Astrocyte of the spinal cord (primary cell): Measurements from ENCODE around the gene NTHL1.

Experiments used
- DNase-seq: peaks from one replicate; pipeline ENCODE4 v3.0.0; 2011; ENCODE audit warnings: low read depth, low spot score
- H3K4me3 ChIP-seq: 2 replicates; pipeline ENCODE4 v1.5.1; 2011; ENCODE audit warnings: low read depth, mild to moderate bottlenecking, low read length, moderate library complexity
- in situ Hi-C: cut with HindIII; loops from 2 replicates; pipeline ENCODE4 v1.10.0; 2017; ENCODE audit warnings: low sequenced_read_pairs
- TF ChIP-seq, protein P1 (sequence below): IDR thresholded peaks from 2 replicates; pipeline ENCODE4 v1.5.1; 2012; ENCODE audit warnings: low read depth, mild to moderate bottlenecking, low read length, inconsistent platforms

NTHL1 gene

GRCh38 chr16:2001456-2002355, 45.9 kb downstream of the NTHL1 start:
- in situ Hi-C loops: no loop called here
- no peak for DNase-seq
- no peak overlapping the region for H3K4me3 ChIP-seq
- TF ChIP-seq, protein P1, sequence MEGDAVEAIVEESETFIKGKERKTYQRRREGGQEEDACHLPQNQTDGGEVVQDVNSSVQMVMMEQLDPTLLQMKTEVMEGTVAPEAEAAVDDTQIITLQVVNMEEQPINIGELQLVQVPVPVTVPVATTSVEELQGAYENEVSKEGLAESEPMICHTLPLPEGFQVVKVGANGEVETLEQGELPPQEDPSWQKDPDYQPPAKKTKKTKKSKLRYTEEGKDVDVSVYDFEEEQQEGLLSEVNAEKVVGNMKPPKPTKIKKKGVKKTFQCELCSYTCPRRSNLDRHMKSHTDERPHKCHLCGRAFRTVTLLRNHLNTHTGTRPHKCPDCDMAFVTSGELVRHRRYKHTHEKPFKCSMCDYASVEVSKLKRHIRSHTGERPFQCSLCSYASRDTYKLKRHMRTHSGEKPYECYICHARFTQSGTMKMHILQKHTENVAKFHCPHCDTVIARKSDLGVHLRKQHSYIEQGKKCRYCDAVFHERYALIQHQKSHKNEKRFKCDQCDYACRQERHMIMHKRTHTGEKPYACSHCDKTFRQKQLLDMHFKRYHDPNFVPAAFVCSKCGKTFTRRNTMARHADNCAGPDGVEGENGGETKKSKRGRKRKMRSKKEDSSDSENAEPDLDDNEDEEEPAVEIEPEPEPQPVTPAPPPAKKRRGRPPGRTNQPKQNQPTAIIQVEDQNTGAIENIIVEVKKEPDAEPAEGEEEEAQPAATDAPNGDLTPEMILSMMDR: no peak

DNA sequence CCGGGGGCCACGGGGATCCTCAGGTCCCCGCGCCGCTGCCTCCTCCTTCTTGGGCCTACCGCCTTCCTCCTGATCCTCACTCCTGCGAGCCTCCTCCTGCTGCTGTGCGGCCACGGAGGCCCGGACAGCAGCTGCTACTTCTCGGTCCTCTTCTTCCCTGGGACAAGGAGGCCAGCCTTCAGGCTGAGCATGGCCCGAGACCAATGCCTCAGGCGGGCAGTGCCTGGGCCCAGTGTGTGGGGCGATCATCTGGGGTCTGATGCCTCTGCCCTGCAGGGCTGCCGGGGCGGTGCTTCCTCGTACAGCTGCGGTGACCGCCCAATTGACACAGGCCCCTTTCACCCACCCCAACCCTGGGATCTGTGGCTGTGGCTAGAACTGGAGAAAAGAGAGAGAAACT, 46.6 kb downstream of the NTHL1 start:
- in situ Hi-C loops: no loop called here
- DNase-seq: no peak
- TF ChIP-seq, protein P1: no peak
- H3K4me3 ChIP-seq: no peak overlapping the region

DNA sequence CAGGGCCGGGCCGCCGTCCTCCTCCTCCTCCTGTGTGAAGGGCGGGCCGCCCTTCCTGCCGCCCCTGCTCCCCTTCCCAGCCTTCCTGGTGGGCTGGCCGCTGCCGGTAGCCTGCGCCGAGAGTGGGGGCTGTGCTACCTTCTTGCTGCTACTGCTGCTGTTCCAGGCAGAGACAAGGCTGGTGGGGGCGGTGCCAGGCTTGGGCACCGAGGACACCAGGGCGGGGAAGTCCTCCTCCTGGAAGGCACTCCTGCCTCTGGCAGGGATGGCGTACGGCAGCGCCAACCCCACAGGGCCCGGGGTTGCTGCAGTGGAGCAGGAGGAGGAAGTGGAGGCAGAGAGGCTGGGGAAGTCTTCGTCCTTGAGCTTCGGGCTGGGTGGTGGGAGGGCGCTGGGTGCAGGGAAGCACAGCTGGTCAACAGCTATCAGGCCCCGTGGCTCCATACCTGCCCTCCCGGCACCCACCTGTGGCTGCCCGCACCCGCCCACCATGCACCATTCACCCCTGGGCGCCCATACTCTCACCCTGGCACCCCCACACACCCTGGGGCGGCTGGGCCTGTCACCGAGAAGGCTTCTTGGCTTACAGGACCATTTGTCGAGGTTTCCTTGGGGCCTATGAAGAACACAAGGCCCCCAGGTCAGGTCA, 47.6 kb downstream of the NTHL1 start:
- no peak for DNase-seq
- TF ChIP-seq, protein P1: no peak
- H3K4me3 ChIP-seq: no peak overlapping the region
- in situ Hi-C loops: no loop called here

DNA sequence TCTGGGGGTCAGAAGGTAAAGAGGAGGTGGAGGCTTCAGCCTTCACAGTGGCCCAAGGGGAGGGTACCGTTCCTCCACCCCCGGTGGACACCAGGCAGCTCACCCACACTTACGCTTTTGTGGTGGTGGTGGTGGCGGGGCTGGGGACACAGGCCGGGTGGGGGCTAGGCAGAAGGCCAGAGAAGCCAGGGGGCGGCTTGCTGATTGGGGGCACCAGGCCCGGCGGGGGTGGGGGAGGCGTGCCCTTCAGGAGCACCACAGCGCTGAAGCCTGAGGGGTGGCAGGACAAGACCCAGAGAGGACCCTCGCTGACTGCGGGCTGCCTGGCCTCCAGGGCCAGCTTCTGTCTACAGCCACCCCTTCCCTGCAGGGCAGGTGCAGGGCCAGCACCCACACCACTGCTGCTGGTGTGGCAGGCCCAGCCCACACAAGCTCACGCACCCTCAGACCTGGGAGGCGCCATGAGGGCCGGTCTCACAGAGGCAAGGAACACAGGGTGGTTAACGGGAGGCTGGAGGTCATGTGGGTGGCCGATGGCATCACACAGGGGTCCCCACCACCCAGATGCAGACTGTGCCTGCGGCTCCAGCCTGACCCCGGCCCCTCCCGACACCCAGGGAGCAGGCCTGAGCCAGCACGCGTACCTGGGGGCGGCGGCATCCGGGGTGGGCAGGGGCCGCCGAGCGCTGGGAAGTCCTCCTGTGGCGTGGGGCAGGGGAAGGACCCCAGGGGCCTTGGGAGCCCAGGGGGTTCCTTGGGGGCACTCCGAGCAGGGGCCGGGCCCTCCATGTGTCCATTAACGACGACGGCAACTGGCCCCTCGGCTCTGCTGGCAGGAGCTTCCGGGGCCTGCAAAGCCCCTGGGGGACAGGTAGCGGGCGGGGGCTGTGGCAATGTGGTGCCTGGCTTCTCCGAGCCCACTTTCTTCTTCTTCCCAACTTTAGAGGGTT, 48.5 kb downstream of the NTHL1 start:
- DNase-seq: no peak
- TF ChIP-seq, protein P1: no peak
- in situ Hi-C loops: no loop called here
- H3K4me3 ChIP-seq: no peak overlapping the region

DNA sequence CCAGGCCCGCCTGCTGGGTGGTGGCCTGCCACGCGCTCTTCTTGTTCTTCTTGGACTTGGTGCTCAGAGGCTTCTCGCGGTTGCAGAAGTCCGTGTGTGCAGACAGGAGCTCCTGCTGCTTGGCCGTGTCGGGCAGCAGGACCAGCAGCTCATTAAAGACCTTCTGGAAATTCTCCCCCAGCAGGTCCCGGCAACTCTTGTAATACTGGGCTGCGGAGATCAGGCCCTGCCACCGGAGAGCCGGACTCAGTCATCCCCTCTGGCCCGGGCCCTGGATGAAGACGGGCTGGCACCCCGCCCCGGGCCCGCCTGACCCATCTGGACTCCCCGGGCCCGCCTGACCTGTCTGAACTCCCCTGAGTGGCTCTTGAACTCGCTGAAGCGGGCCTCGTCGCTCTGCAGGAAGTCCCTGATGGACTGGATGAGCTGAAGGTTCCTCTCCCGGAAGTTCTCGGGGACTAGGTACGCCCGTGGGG, 49.2 kb downstream of the NTHL1 start:
- in situ Hi-C loops: no loop called here
- no peak for DNase-seq
- TF ChIP-seq, protein P1: no peak
- H3K4me3 ChIP-seq: no peak overlapping the region
